Stimulated activated CD8-positive, alpha-beta memory T cell treated with anti-CD3 and anti-CD28 coated beads, Interleukin-15, amount 100 ng/mL, for 4 hours (primary cell): ENCODE measurements around the gene ADAMTS20.
"Not testable (repeated sequence)": the region's sequence is repeated elsewhere in the genome, so short reads cannot be mapped to it uniquely, and the experiment has no call there.

Experiments used
- DNase-seq, 2 donors: peaks; one replicate each; pipeline ENCODE4 v3.0.0-alpha.2; 2020; ENCODE audit warnings: low read depth in 2 of 2

Gene ADAMTS20

DNA sequence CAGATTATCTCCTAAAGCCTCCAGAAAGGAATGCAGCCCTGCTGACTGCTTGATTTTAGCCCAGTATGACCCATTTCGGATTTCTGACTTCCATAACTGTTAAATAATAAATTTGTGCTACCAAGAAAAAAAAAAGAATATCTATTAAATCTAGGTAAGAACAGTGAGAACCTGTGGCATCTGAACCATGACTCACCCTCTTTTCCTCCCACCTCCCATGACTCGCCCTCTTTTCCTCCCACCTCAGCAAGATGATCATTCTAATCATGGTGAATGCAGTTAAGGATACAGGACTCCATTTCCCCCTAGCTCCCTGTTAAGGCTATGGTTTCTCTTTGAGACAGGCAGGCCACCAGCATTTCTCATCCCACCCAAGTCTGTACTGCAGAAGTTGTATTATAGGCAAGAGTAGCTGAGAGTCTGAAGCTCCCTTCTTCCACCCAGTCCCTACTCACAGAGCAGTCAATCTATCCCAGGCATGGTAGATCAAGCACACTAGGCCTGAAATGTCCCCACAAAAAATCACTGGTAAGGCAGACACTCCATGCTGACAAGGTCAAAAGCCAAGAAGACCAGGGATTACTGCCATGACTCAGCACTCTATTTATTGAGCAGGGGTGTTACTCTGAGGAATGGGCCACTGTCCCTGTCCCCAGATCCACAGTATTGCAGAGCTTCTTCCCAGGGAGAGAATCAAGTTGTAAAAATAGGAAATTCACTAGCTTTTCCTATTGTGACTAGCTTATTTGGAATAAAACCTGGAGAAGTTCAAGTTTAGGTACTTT is 188.9 kb downstream of the ADAMTS20 start:
- DNase-seq: no peak

- DNase-seq: no peak
Measured at GRCh38 chr12:43361031-43361710, 190.8 kb downstream of the ADAMTS20 start.

DNA sequence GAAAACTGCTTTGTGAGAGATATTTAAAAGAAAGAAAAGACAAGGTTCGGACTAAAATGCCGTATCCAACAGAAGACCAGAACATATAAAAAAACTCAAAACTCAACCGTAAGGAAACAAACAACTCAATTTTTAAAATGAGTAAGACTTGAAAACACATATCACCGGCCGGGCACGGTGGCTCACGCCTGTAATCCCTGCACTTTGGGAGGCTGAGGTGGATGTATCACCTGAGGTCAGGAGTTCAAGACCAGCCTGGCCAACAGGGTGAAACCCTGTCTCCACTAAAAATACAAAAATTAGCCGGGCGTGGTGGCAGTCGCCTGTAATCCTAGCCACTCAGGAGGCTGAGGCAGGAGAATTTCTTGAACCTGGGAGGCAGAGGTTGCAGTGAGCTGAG is 192.0 kb downstream of the ADAMTS20 start:
- not testable (repeated sequence) for DNase-seq

DNA sequence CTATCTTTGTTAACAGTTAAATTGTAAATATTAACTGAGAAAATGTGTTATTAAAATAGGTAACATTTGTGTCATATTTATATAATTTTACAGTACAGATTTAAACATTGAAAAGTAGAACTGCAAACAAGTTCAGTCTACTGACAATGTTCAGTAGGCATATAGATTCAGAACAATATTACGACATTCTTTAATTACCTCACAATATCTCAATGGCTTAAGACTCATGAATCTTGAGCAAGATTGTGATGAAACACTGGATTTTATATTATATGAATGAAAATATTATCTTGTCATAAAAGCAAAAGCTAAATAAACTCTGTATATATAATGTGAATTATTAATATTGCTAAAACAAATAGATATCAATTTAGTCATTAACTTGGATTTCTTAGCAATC is 194.9 kb downstream of the ADAMTS20 start:
- no peak for DNase-seq

DNA sequence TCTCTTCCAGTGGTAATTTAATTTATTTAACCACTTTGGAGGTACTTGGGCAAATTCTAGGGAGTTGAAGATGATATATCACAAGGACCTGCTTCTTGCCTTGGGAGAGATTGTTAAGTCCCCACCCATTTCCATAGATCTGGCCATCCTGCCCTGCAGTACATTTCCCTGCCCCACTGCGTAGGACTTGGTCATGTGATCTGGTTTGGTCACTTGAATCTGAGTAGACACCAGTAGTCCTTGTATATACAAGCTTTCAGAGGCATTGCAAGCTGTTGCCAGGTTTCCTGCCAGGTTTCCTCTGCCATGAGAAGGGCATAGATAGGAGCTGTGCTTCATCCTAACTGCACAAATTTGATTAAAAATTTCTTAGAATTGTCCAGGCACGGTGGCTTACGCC is 200.0 kb downstream of the ADAMTS20 start:
- DNase-seq: no peak

DNA sequence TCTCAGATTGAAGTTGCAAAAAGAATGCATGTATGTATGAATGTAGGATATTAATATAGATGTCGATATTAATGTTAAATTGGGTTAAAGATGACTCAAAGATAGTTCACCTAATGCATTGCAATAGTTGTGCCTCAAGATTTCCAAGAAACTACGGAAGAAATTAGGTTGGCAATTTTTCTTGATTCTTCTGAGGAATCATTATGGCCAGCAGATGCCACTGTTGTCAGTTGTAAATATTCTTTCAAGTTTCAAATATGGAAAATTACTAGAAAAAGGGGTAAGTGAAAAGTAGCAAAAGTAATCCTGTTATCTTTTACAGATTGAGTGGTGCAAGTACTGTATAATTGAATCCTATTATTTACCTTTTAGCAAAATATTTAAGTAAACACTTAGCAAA is 202.1 kb downstream of the ADAMTS20 start:
- no peak for DNase-seq

DNA sequence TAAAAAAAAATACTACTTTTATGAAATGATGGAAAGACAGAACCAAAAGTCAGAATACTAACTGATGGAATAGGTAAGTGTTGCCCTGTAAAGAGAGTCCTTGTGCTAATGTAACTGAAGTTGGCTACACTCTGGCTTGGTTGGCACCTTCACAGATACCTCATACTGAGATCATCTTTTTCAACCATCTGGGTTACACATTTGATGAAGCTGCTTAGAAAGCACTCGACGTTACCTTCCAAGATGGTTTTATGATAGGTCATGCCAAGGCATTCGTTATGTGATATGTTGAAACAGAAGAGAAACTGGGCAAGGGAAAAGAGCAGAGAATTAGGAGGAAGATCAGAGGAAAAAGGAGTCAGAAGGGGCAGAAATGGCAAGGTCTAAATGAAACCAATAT is 203.8 kb downstream of the ADAMTS20 start:
- no peak for DNase-seq

GRCh38 chr12:43347026-43347425 is 205.0 kb downstream of the ADAMTS20 start:
- DNase-seq: no peak

GRCh38 chr12:43345023-43345422 is 207.0 kb downstream of the ADAMTS20 start:
- DNase-seq: no peak

- not testable (repeated sequence) for DNase-seq
Measured at GRCh38 chr12:43341785-43342313, 210.2 kb downstream of the ADAMTS20 start.

DNA sequence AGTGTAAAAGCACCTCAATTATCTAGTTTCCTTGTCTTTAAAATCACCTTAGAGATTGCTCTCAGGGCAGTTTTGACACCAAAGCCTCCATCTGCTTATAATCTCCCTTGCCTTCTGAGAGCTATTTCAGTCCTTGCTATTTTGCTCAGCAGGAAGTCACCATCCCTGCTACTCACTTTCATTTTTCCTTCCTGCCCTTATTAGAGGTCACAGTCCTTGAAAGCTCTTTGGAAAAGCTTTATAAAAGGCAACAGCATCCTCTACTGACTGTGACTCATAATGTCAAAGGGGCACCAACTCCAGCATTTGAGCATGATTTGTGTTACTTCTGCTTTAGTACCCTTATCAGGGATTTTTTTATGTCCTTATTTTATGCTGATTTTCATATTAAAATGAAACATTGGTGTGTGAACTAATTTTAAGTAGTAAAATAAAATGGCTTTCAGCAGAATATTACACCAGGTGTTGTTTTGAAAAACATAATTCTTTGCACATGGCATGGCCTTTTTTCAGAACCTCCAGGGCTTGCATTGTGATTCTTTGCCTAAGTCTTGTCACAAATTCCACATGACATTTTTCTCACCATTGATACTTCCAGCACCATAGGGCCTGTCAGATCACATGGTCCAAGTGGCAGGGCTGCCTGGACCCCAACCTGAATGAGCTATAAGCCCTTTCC is 213.0 kb downstream of the ADAMTS20 start:
- no peak for DNase-seq

GRCh38 chr12:43337571-43338444 is 214.2 kb downstream of the ADAMTS20 start:
- no peak for DNase-seq

DNA sequence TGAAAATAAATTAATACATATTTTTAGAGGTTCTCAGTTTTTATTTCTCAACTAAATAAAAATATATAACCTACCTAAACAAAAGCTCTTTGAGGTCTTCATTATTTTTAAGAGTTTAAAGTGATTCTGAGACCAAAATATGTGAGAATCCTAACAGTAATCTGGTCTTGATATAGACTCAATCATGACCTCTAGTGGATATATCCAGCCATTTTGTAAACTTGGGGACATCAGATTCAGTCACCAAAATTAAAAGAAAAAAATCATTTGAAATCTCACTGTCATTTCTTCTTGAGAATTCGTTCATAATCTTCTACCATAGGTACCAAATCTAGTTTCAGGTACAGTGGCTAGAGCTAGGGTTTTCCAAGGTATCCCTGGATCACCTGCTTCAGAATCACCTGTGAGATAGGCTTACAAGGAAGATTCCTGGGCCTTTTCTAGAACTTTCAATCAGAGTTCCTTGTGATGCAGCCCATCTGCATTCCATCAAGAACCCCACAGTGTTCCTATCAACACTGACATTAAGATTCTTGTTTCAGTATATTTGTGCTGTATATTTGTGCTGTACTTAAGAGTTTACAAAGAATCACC is 214.9 kb downstream of the ADAMTS20 start:
- no peak for DNase-seq

DNA sequence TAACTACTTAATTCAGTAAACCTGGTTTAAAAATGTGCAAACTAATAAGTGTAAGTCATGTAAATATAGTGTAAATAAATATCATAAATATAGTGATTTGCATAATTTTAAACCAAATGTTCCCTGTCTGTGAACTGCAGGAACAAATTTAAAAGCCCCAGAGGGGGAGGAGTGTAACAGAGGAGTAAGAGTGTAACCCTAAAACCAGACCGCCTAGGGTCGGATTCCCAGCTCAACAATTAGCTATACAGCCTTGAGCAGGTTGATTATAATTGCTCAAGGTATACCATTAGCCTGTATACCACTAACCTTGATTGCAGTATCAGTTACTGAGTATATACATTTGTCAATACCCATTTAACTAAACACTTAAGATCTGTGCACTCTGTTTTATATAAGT is 218.4 kb downstream of the ADAMTS20 start:
- no peak for DNase-seq

DNA sequence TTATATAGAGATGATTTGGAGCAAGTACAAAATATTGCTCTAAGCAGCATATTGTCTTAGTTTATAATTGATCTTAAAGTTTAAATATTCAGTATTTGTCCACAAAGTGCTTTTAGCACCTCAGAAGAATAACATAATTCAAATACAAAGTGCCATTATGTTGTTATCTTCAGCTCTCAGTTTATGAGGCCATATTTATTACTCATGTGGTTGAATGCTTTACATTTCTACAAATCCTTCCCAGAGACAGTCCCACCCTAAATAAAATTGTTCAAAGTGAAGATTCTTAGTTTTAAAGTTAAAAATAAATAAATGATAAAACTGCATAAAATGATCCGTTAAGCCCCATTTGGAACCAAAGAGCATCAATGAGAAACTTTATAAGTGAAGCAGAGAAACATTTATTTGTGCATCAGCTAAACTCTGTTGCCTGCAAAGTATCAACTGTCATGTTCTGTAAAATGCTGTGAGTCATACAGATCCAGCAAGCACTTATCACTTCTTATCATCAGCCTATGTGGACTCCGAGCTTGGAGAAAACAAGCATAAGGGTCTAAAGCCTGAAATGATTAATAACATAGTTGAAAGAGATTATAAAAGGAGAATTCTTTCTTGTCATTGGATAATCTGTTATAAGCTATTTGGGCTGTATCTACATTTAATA is 218.9 kb downstream of the ADAMTS20 start:
- no peak for DNase-seq

DNA sequence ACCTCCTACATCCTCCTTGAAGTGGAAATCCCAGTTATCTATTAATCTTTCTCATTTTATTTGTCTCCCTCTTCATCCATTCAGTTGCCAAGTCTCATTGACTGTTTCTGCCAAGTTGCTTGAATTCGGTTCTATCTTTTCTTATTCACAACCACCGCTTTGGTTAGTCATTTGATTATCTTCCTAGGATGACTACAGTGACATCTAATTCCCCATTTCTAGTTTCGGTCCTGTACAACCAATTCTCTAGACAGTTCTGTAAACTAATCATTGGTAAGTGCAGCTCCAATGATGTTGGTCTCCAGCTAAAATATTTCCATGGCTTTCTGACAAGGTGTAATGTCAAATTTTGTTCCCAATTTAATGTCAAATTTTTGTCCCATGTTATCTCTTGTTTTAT is 220.1 kb downstream of the ADAMTS20 start:
- no peak for DNase-seq

- no peak for DNase-seq
Measured at GRCh38 chr12:43329375-43329774, 222.6 kb downstream of the ADAMTS20 start.

- no peak for DNase-seq
Measured at GRCh38 chr12:43325786-43326185, 226.2 kb downstream of the ADAMTS20 start.

- no peak for DNase-seq
Measured at GRCh38 chr12:43320281-43320680, 231.7 kb downstream of the ADAMTS20 start.

- DNase-seq: no peak
Measured at GRCh38 chr12:43318021-43318420, 234.0 kb downstream of the ADAMTS20 start.

- no peak for DNase-seq
Measured at GRCh38 chr12:43317156-43317555, 234.8 kb downstream of the ADAMTS20 start.
